HCT116 (cell line): ENCODE data around the gene SLC13A4. TPM values are rescaled to one million over a fixed set of nuclear protein-coding genes. Genes with fewer than 3 reads are reported as not detected.

Experiments
- ATAC-seq: fragments of 200-7000 bp; cut with Tn5 transposase; 2 replicates; pipeline ENCODE4 v1.9.1; 2020; ENCODE audit warnings: mild to moderate bottlenecking, moderate library complexity
- BruUV-seq: library from RNA; stranded (reverse); fragments of 400-500 nt; replicated peaks from 2 replicates; lab custom pipeline; 2021; lab: Mats Ljungman, UMichigan
- CTCF ChIA-PET: fragments of 300-600 bp; sonication (Branson Sonifier 250); formaldehyde crosslinking; loops from one replicate; lab custom pipeline; 2021; ENCODE audit warnings: antibody characterized with exemption; lab: Charles Lee
- POLR2A ChIA-PET: fragments of 300-600, 350-600 bp; sonication (Branson Sonifier 250); formaldehyde crosslinking; loops from one replicate; lab custom pipeline; 2021; ENCODE audit warnings: antibody characterized with exemption; lab: Charles Lee
- RAD21 ChIA-PET, 2 experiments: fragments of 300-600 bp; sonication (Branson Sonifier 250); formaldehyde crosslinking; loops; one replicate each; lab custom pipeline; 2023; ENCODE audit warnings: low total read pairs in 2 of 2; ENCODE audit not compliant: uncharacterized antibody in 2 of 2, unreplicated experiment in 2 of 2, low non-redundant PET in 1 of 2; lab: Charles Lee
- DNase-seq: peaks from one replicate; pipeline ENCODE4 v3.0.0-alpha.2; 2010; ENCODE audit warnings: low read depth, low spot score
- H2AFZ ChIP-seq: fragments of 200-600 bp; shearing (Covaris generic), sonication (generic); 2 replicates; pipeline ENCODE4 v1.6.1; 2017; ENCODE audit warnings: low read depth, mixed run types, mixed read lengths, antibody characterized with exemption, low read length; ENCODE audit not compliant: poor library complexity, severe bottlenecking
- H3K27ac ChIP-seq: 2 replicates; pipeline ENCODE4 v1.5.1; 2012; ENCODE audit warnings: low read depth, low read length
- H3K27me3 ChIP-seq: fragments of 200-600 bp; sonication (generic); 2 replicates; pipeline ENCODE4 v1.6.1; 2016; ENCODE audit warnings: mixed run types, low read length, mixed read lengths; ENCODE audit not compliant: insufficient read depth
- H3K36me3 ChIP-seq, 2 experiments: fragments of 200-500 bp in 1 of 2; fragments of 200-600 bp in 1 of 2; sonication (Bioruptor generic) in 1 of 2; sonication (generic) in 1 of 2; 2 replicates each; pipeline versions ENCODE4 v1.5.1 to v1.6.1; 2014 to 2016; ENCODE audit warnings: low read length in 2 of 2, inconsistent platforms in 1 of 2, mixed read lengths in 1 of 2, mixed run types in 1 of 2; ENCODE audit not compliant: insufficient read depth in 2 of 2, control insufficient read depth in 1 of 2
- H3K4me1 ChIP-seq, 2 experiments: fragments of 200-600 bp in 1 of 2; sonication (generic) in 1 of 2; 2 replicates each; pipeline versions ENCODE4 v1.5.1 to v1.6.1; 2012 to 2017; ENCODE audit warnings: low read length in 2 of 2, inconsistent platforms in 1 of 2, mild to moderate bottlenecking in 1 of 2, mixed read lengths in 1 of 2, mixed run types in 1 of 2, moderate library complexity in 1 of 2; ENCODE audit not compliant: insufficient read depth in 2 of 2, control insufficient read depth in 1 of 2
- H3K4me2 ChIP-seq: fragments of 200-600 bp; sonication (generic); 2 replicates; pipeline ENCODE4 v1.6.1; 2017; ENCODE audit warnings: mixed run types, low read length, mixed read lengths
- H3K4me3 ChIP-seq, 2 experiments: fragments of 200-600 bp in 1 of 2; sonication (generic) in 1 of 2; replicated peaks in 1 of 2; 2 replicates each; pipeline ENCODE4 v1.5.1; 2011 to 2016; ENCODE audit warnings: low read length in 2 of 2, control low read depth in 1 of 2, low read depth in 1 of 2, mild to moderate bottlenecking in 1 of 2, mixed read lengths in 1 of 2, mixed run types in 1 of 2
- H3K79me2 ChIP-seq: fragments of 200-600 bp; sonication (generic); 2 replicates; pipeline ENCODE4 v1.6.1; 2017; ENCODE audit warnings: mild to moderate bottlenecking, mixed run types, low read length, moderate library complexity, mixed read lengths; ENCODE audit not compliant: insufficient read depth
- H3K9ac ChIP-seq: fragments of 200-600 bp; sonication (generic); 2 replicates; pipeline ENCODE4 v1.6.1; 2016; ENCODE audit warnings: low read length, mixed read lengths
- H3K9me2 ChIP-seq: fragments of 200-600 bp; sonication (generic), shearing (Covaris generic); 2 replicates; pipeline ENCODE4 v1.6.1; 2017; ENCODE audit warnings: mixed run types, mild to moderate bottlenecking, moderate library complexity; ENCODE audit not compliant: insufficient read depth
- H3K9me3 ChIP-seq, 2 experiments: fragments of 200-500 bp in 1 of 2; fragments of 200-600 bp in 1 of 2; sonication (Bioruptor generic) in 1 of 2; sonication (generic) in 1 of 2; 2 replicates each; pipeline ENCODE4 v1.6.1; 2014 to 2017; ENCODE audit warnings: low read length in 2 of 2, mixed read lengths in 2 of 2, inconsistent platforms in 1 of 2, low read depth in 1 of 2, mild to moderate bottlenecking in 1 of 2, mixed run types in 1 of 2, moderate library complexity in 1 of 2; ENCODE audit not compliant: control insufficient read depth in 1 of 2, insufficient read depth in 1 of 2
- H4K20me1 ChIP-seq: fragments of 200-600 bp; sonication (generic), shearing (Covaris generic); 2 replicates; pipeline ENCODE4 v1.6.1; 2017; ENCODE audit warnings: mixed run types, mild to moderate bottlenecking, moderate library complexity; ENCODE audit not compliant: insufficient read depth
- CEBPB ChIP-seq: IDR thresholded peaks from 2 replicates; pipeline ENCODE4 v1.6.1; 2012; ENCODE audit warnings: low read depth
- EZH2 ChIP-seq: fragments of 200-600 bp; sonication (generic); IDR thresholded peaks from 2 replicates; pipeline ENCODE4 v1.6.1; 2017; ENCODE audit warnings: antibody characterized with exemption, mixed run types
- JUND ChIP-seq: IDR thresholded peaks from 2 replicates; pipeline ENCODE4 v1.6.1; 2012
- POLR2A ChIP-seq: IDR thresholded peaks from 2 replicates; pipeline ENCODE4 v1.7.0; 2011; ENCODE audit warnings: borderline replicate concordance; ENCODE audit not compliant: insufficient read depth, insufficient read length; ENCODE audit errors: extremely low read depth
- POLR2AphosphoS5 ChIP-seq: IDR thresholded peaks from 2 replicates; pipeline ENCODE4 v1.6.1; 2011; ENCODE audit warnings: mild to moderate bottlenecking, low read depth, low read length, moderate library complexity
- RAD21 ChIP-seq: IDR thresholded peaks from 2 replicates; pipeline ENCODE4 v1.6.1; 2012; ENCODE audit warnings: low read depth, mild to moderate bottlenecking
- SIN3A ChIP-seq: IDR thresholded peaks from 2 replicates; pipeline ENCODE4 v1.6.1; 2012; ENCODE audit warnings: low read depth
- intact Hi-C: fragments of 100-400 bp; cut with micrococcal nuclease; formaldehyde crosslinking; loops from 2 replicates; pipeline ENCODE4 v1.10.0; 2022
- total RNA-seq: library from RNA; stranded (reverse); gene quantifications from one replicate; pipeline ENCODE4 v1.2.1, GENCODE V29; 2021; ENCODE audit not compliant: unreplicated experiment
- TF ChIP-seq, protein P1 (sequence below), 3 experiments: fragments of 200-600 bp in 1 of 3; sonication (generic) in 1 of 3; IDR thresholded peaks in 2 of 3; conservative IDR thresholded peaks in 1 of 3; 2 replicates each; pipeline ENCODE4 v1.5.1; 2012 to 2017; ENCODE audit warnings: low read depth in 2 of 3, low read length in 2 of 3, antibody characterized with exemption in 1 of 3, borderline replicate concordance in 1 of 3, control low read depth in 1 of 3, mild to moderate bottlenecking in 1 of 3, mixed read lengths in 1 of 3, mixed run types in 1 of 3, moderate library complexity in 1 of 3; ENCODE audit not compliant: insufficient read depth in 1 of 3
- TF ChIP-seq, protein P2 (sequence below): IDR thresholded peaks from 2 replicates; pipeline ENCODE4 v1.6.1; 2011; ENCODE audit warnings: mild to moderate bottlenecking, low read length, moderate library complexity; ENCODE audit not compliant: insufficient replicate concordance; ENCODE audit errors: extremely low read depth

SLC13A4 gene
- total RNA-seq, 1 experiment from 2014 or later, result 0.30 TPM

DNA sequence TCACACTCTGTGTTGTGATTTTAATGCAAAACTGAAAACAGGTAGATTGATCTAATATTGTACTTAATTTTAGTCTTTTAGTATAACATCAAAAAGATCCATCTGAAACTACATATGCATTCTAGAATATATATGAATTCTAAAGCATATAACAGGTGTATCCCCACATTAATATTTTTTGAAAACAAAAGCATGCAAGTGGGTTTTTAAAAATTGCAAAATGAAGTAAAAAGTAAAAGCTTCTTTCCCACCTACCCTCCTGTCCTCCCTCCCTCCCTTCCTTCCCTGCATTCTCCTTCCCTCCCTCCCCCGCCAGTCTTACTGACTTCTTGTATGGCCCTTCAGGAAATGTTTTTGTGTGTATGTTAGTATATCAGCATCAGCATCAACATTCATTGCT lies 80.2 kb downstream of the SLC13A4 start:
- BruUV-seq, result no TSS peak

DNA sequence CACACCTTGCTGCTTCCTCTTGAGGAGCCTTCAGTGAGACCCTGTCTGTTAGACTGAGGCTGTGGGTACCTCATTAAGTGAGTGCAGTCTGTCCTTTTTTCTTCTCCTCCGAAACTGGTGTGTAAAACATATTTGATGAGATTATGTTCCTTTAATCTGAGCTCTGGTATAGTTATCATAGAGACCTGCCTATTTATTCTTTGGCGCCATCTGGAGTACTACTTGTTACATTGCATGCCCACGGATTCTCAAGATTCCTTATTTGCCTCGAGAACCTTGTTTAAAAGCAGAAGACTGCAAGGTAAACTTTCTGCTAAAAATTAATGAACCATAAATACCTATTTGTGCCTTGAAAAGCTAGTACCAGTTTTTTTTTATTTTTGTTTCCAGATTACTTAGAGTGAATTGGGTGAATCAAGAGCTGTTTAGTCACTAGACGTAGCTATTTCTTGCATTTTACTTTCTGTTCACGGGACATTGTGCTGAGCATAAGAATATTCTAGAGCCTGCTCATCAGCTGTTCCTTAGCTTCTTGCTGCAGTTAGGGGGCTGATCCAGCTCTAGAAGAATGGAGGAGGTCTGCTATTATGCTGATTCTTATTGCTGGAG lies 82.6 kb downstream of the SLC13A4 start:
- BruUV-seq, result no TSS peak
- H3K27ac ChIP-seq, result no peak overlapping the region
- ChIA-PET CTCF (interaction anchor here (0.8 to 2.9 kb wide), 17 partner anchors 9 to 371 kb away, joined by 3 to 20 read pairs (median 4); partner anchors contain the start of gene STMP1), RAD21 (interaction anchor here in 1 of 2 experiments (1.2 kb wide), 1 partner anchor 371 kb away, joined by 3 read pairs; no protein-coding TSS in a partner anchor), POLR2A (interaction anchor here (0.8 to 1.3 kb wide), 2 partner anchors 17 to 371 kb away, joined by 3 to 4 read pairs; partner anchors contain the start of gene STMP1)
- H4K20me1 ChIP-seq, result no peaks in the 10 kb centered on the region; the same call in 1 of the 2 replicates
- TF ChIP-seq EZH2, result no peak
- peak; percentile 65 for TF ChIP-seq RAD21
- TF ChIP-seq POLR2AphosphoS5, result no peak
- TF ChIP-seq JUND, result no peak
- TF ChIP-seq, protein P1, sequence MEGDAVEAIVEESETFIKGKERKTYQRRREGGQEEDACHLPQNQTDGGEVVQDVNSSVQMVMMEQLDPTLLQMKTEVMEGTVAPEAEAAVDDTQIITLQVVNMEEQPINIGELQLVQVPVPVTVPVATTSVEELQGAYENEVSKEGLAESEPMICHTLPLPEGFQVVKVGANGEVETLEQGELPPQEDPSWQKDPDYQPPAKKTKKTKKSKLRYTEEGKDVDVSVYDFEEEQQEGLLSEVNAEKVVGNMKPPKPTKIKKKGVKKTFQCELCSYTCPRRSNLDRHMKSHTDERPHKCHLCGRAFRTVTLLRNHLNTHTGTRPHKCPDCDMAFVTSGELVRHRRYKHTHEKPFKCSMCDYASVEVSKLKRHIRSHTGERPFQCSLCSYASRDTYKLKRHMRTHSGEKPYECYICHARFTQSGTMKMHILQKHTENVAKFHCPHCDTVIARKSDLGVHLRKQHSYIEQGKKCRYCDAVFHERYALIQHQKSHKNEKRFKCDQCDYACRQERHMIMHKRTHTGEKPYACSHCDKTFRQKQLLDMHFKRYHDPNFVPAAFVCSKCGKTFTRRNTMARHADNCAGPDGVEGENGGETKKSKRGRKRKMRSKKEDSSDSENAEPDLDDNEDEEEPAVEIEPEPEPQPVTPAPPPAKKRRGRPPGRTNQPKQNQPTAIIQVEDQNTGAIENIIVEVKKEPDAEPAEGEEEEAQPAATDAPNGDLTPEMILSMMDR (IDR thresholded peaks at IDR 0.05 in 2 of 3, conservative IDR thresholded peaks at IDR 0.05 in 1 of 3; ENCODE audit: borderline replicate concordance in 1 of 3, insufficient read depth in 1 of 3, low read depth in 2 of 3, low read length in 2 of 3), result peak; percentile 52 to 76 (median 68); a peak in 5 of 6 replicates
- H3K36me3 ChIP-seq, result peaks cover 30 to 43% of the 10 kb centered on the region in 2 experiments
- H3K4me1 ChIP-seq, result no peaks in the 10 kb centered on the region
- intact Hi-C loops, result loop anchor here (1.0 kb wide), 2 partner anchors 133 to 371 kb away; no protein-coding TSS in a partner anchor
- H3K79me2 ChIP-seq, result no peaks in the 10 kb centered on the region
- no peaks in the 10 kb centered on the region for H3K9me2 ChIP-seq
- ATAC-seq (peak; percentile 87), DNase-seq (peak; percentile 40)
- no peak overlapping the region for H3K4me3 ChIP-seq
- H3K9me3 ChIP-seq, result no peaks in the 10 kb centered on the region
- H2AFZ ChIP-seq, result no peak overlapping the region
- H3K9ac ChIP-seq, result no peak overlapping the region
- no peak overlapping the region for H3K4me2 ChIP-seq
- no peaks in the 10 kb centered on the region for H3K27me3 ChIP-seq

More for the DNA sequence above, 80.2 kb downstream of the SLC13A4 start:
- RAD21 ChIA-PET, result interaction anchor here in 1 of 2 experiments (0.6 kb wide), 1 partner anchor 138 kb away, joined by 3 read pairs; the partner anchor contains the start of gene CNOT4
- no peaks in the 10 kb centered on the region; the same call in 1 of the 2 replicates for H4K20me1 ChIP-seq
- H3K36me3 ChIP-seq, result peaks cover 27 to 34% of the 10 kb centered on the region in 2 experiments; a peak in 3 of 4 replicates
- H3K4me2 ChIP-seq, result no peak overlapping the region
- no peaks in the 10 kb centered on the region for H3K27me3 ChIP-seq
- no peaks in the 10 kb centered on the region for H3K4me1 ChIP-seq
- H3K9ac ChIP-seq, result no peak overlapping the region
- POLR2A ChIA-PET, result no interaction called here
- CTCF ChIA-PET, result no interaction called here
- no peak overlapping the region for H3K4me3 ChIP-seq
- no peak overlapping the region for H3K27ac ChIP-seq
- intact Hi-C loops, result no loop called here
- DNase-seq, result no peak
- no peak overlapping the region for H2AFZ ChIP-seq
- TF ChIP-seq SIN3A (no peak), RAD21 (no peak), POLR2A (no peak), CEBPB (no peak), POLR2AphosphoS5 (no peak)
- TF ChIP-seq, protein P2, sequence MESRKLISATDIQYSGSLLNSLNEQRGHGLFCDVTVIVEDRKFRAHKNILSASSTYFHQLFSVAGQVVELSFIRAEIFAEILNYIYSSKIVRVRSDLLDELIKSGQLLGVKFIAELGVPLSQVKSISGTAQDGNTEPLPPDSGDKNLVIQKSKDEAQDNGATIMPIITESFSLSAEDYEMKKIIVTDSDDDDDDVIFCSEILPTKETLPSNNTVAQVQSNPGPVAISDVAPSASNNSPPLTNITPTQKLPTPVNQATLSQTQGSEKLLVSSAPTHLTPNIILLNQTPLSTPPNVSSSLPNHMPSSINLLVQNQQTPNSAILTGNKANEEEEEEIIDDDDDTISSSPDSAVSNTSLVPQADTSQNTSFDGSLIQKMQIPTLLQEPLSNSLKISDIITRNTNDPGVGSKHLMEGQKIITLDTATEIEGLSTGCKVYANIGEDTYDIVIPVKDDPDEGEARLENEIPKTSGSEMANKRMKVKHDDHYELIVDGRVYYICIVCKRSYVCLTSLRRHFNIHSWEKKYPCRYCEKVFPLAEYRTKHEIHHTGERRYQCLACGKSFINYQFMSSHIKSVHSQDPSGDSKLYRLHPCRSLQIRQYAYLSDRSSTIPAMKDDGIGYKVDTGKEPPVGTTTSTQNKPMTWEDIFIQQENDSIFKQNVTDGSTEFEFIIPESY, result no peak
- no peaks in the 10 kb centered on the region for H3K9me3 ChIP-seq
- ATAC-seq, result no peak
- H3K79me2 ChIP-seq, result no peaks in the 10 kb centered on the region
- H3K9me2 ChIP-seq, result no peaks in the 10 kb centered on the region
